Prostate gland (tissue), 2 donors: Measurements from ENCODE around the gene BCAT1. TPM values are rescaled to one million over a fixed set of nuclear protein-coding genes. Genes with fewer than 3 reads are reported as not detected.

Experiments used
- DNase-seq: peaks from one replicate; pipeline ENCODE4 v3.0.0-alpha.2; 2019; ENCODE audit warnings: low spot score
- H3K27ac ChIP-seq, 2 donors: fragments of 200-600 bp; sonication (generic); 2 replicates each; pipeline ENCODE4 v1.5.1; 2017 to 2019
- H3K27me3 ChIP-seq: fragments of 200-600 bp; sonication (generic); replicated peaks from 2 replicates; pipeline ENCODE4 v1.5.1; 2019; ENCODE audit not compliant: insufficient read depth
- H3K36me3 ChIP-seq, 2 donors: fragments of 200-600 bp; sonication (generic); 1 replicate in 1 of 2; 2 replicates in 1 of 2; pipeline versions ENCODE4 v1.5.1 to v1.8.1; 2017 to 2019
- H3K4me1 ChIP-seq: fragments of 200-600 bp; sonication (generic); replicated peaks from 2 replicates; pipeline ENCODE4 v1.5.1; 2019
- H3K4me3 ChIP-seq, 2 donors: fragments of 200-600 bp; sonication (generic); 2 replicates each; pipeline ENCODE4 v1.5.1; 2017 to 2019
- H3K9me3 ChIP-seq: fragments of 200-600 bp; sonication (generic); 2 replicates; pipeline ENCODE4 v1.5.1; 2017
- POLR2A ChIP-seq: fragments of 450-650 bp; IDR thresholded peaks from one replicate; pipeline ENCODE4 v1.6.1; 2016; ENCODE audit warnings: antibody characterized with exemption, mild to moderate bottlenecking
- POLR2AphosphoS5 ChIP-seq: sonication (generic); formaldehyde crosslinking; IDR thresholded peaks from one replicate; pipeline ENCODE4 v1.6.1; 2017; ENCODE audit warnings: antibody characterized with exemption
- WGBS: methylation state at CpG from one replicate; pipeline ENCODE4 v1.1.5; 2018; 5-methylcytosine and 5-hydroxymethylcytosine counted together
- intact Hi-C: fragments of 100-400 bp; cut with DNase I; formaldehyde crosslinking; loops from one replicate; pipeline ENCODE4 v1.14.2; 2022
- total RNA-seq, 2 donors: library from RNA; depleted of rRNA; stranded (reverse); fragments of >200 nt; gene quantifications; one replicate each; pipeline ENCODE4 v1.1.0, GENCODE V29; 2016
- TF ChIP-seq, protein P1 (sequence below), 4 experiments: fragments of 200-600 bp in 2 of 4; fragments of 450-650 bp in 2 of 4; sonication (generic) in 2 of 4; IDR thresholded peaks; 1 replicate in 3 of 4; 2 replicates in 1 of 4; pipeline ENCODE4 v1.5.1; 2016 to 2019; ENCODE audit warnings: antibody characterized with exemption in 4 of 4, mild to moderate bottlenecking in 2 of 4, moderate library complexity in 2 of 4

Gene BCAT1
- total RNA-seq, 2 donors from 2014 or later: 0.59 to 43.1 TPM

DNA sequence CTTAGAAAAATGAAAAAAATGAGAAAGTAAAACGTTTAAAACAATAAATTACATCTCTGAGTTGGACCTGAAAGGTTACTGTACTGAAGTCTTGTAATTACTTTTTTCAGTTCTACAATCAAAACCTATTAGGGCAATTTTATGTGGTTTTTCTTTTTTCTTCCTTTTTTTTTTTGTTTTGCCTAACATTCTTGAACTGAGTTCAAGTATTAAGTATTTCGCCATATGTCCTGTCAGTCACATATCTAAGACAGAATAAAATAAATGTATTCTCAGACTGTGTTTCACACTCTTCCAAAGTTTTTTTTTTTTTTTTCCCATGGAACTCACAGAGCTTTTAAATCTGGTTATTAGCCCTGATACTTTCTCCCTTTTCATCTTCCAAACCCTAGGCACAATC, 172.0 kb downstream of the BCAT1 start:
- intact Hi-C loops: no loop called here
- WGBS: 48% methylated on average over 2 of the region's 2 CpGs
- no peak for TF ChIP-seq POLR2A
- TF ChIP-seq, protein P1, sequence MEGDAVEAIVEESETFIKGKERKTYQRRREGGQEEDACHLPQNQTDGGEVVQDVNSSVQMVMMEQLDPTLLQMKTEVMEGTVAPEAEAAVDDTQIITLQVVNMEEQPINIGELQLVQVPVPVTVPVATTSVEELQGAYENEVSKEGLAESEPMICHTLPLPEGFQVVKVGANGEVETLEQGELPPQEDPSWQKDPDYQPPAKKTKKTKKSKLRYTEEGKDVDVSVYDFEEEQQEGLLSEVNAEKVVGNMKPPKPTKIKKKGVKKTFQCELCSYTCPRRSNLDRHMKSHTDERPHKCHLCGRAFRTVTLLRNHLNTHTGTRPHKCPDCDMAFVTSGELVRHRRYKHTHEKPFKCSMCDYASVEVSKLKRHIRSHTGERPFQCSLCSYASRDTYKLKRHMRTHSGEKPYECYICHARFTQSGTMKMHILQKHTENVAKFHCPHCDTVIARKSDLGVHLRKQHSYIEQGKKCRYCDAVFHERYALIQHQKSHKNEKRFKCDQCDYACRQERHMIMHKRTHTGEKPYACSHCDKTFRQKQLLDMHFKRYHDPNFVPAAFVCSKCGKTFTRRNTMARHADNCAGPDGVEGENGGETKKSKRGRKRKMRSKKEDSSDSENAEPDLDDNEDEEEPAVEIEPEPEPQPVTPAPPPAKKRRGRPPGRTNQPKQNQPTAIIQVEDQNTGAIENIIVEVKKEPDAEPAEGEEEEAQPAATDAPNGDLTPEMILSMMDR (IDR thresholded peaks at IDR 0.05): no peak
- TF ChIP-seq POLR2AphosphoS5: no peak
- Histone ChIP-seq H3K4me3 (no peak overlapping the region), H3K27ac (no peak overlapping the region), H3K9me3 (no peaks in the 10 kb centered on the region), H3K36me3 (no peaks in the 10 kb centered on the region), H3K27me3 (no peaks in the 10 kb centered on the region), H3K4me1 (no peaks in the 10 kb centered on the region)
- no peak for DNase-seq

GRCh38 chr12:24775073-24775472, 173.8 kb downstream of the BCAT1 start:
- H3K4me3 ChIP-seq: no peak overlapping the region
- intact Hi-C loops: no loop called here
- DNase-seq: no peak
- no peak overlapping the region for H3K27ac ChIP-seq
- H3K4me1 ChIP-seq: no peaks in the 10 kb centered on the region
- H3K27me3 ChIP-seq: no peaks in the 10 kb centered on the region
- WGBS: 93% methylated on average over 5 of the region's 5 CpGs
- H3K9me3 ChIP-seq: no peaks in the 10 kb centered on the region
- no peaks in the 10 kb centered on the region for H3K36me3 ChIP-seq
- TF ChIP-seq POLR2AphosphoS5: no peak
- TF ChIP-seq, protein P1 (IDR thresholded peaks at IDR 0.05): no peak
- no peak for TF ChIP-seq POLR2A

DNA sequence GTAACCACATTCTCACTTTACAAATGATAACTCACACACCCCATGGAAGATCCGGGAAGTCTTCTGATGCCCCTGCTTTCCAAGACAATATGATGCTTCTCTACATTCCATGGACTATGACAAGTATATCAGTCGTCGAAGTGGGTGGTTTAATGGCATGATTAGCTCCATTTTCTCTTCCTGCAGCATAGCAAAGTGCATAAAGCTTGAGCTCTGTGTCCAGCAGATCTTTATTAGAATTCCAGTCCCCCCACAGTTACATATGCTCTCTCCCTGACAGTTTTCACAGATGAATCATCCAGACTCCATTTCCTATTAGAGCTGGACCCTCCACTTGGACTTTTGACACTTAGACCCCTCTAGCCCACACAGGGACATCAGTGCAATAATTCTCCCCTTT, 174.9 kb downstream of the BCAT1 start:
- TF ChIP-seq POLR2A (no peak), POLR2AphosphoS5 (no peak)
- TF ChIP-seq, protein P1 (IDR thresholded peaks at IDR 0.05): no peak
- H3K27ac ChIP-seq: no peak overlapping the region
- H3K4me3 ChIP-seq: no peak overlapping the region
- no peaks in the 10 kb centered on the region for H3K27me3 ChIP-seq
- no peaks in the 10 kb centered on the region for H3K36me3 ChIP-seq
- no peak for DNase-seq
- intact Hi-C loops: no loop called here
- no peaks in the 10 kb centered on the region for H3K9me3 ChIP-seq
- 73% methylated on average over 3 of the region's 3 CpGs for WGBS
- H3K4me1 ChIP-seq: no peaks in the 10 kb centered on the region

GRCh38 chr12:24772813-24773212, 176.1 kb downstream of the BCAT1 start:
- Histone ChIP-seq H3K27me3 (no peaks in the 10 kb centered on the region), H3K9me3 (no peaks in the 10 kb centered on the region), H3K36me3 (no peaks in the 10 kb centered on the region), H3K4me1 (no peaks in the 10 kb centered on the region), H3K4me3 (no peak overlapping the region), H3K27ac (no peak overlapping the region)
- DNase-seq: no peak
- TF ChIP-seq POLR2AphosphoS5 (no peak), POLR2A (no peak)
- TF ChIP-seq, protein P1 (IDR thresholded peaks at IDR 0.05): no peak
- intact Hi-C loops: no loop called here

GRCh38 chr12:24770821-24771220, 178.1 kb downstream of the BCAT1 start:
- Histone ChIP-seq H3K27me3 (no peaks in the 10 kb centered on the region), H3K4me1 (no peaks in the 10 kb centered on the region), H3K27ac (no peak overlapping the region), H3K36me3 (no peaks in the 10 kb centered on the region), H3K9me3 (no peaks in the 10 kb centered on the region), H3K4me3 (no peak overlapping the region)
- TF ChIP-seq, protein P1 (IDR thresholded peaks at IDR 0.05): no peak
- DNase-seq: no peak
- intact Hi-C loops: no loop called here
- WGBS: 56% methylated on average over 4 of the region's 4 CpGs
